Measurements from ENCODE around the gene MRPL49. TPM values are rescaled to one million over a fixed set of nuclear protein-coding genes. Genes with fewer than 3 reads are reported as not detected.

Gene MRPL49
- total and polyA plus RNA-seq, 9 of the 15 experiments (the other 6 are each of a cell fraction or from before 2014, with no cell fraction given) = 74.3 to 132 (median 91.2) TPM

DNA sequence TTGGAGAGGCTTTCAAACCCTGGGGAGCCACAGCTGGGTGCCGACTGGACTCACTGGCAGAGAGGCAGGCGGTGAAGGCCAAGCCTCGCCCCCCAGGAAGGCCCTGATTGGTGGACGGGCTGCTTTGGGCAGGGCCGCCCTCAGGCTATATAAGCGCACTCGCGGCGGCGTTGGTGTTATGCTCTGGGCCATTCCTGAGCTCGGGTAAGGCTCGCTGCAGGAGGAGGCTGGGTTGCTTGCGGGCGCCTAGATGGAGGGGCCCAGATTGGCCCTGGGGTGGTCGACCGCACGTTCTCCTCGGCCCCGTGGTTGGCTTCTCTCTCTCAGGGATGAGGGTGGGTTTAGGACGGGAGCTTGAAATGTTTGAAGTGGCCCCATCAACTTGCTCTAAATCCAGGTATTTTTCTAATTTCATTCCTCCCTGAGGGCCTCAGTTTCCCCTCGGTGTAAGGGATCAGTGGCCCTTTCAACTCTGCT, 48.0 kb downstream of the MRPL49 start, which contains the start of gene SPDYC (continued):
- TF ChIP-seq EGR1 (conservative IDR thresholded peaks at IDR 0.05) (0 out of 2 replicates have a peak, but pooled peaks have one; percentile 16), ZNF3 (CRISPR knock-in tag; IDR thresholded peaks at IDR 0.05) (no peak), POLR2A (conservative IDR thresholded peaks at IDR 0.05) (peak; percentile 100), JUND (IDR thresholded peaks at IDR 0.05; ENCODE audit: borderline replicate concordance, low read depth, low read length) (no peak; the same call in 1 of the 2 replicates), JUND (tag; IDR thresholded peaks at IDR 0.05; ENCODE audit: borderline replicate concordance, low read depth, low read length) (peak; percentile 12; the same call in 1 of the 3 replicates), ZNF134 (CRISPR knock-in tag; conservative IDR thresholded peaks at IDR 0.05) (no peak), ZNF263 (CRISPR knock-in tag; IDR thresholded peaks at IDR 0.05; ENCODE audit: borderline replicate concordance) (0 out of 2 replicates have a peak, but pooled peaks have one; percentile 33), MBD2 (IDR thresholded peaks at IDR 0.05; ENCODE audit: borderline replicate concordance, low read depth) (peak; percentile 67), TAF1 (IDR thresholded peaks at IDR 0.05; ENCODE audit: control insufficient read depth, extremely low read depth, insufficient read depth, low read length, severe bottlenecking) (peak; percentile 96), NCOR1 (IDR thresholded peaks at IDR 0.05) (peak; percentile 46; the same call in 1 of the 2 replicates), NRF1 (conservative IDR thresholded peaks at IDR 0.05 in 1 of 2, IDR thresholded peaks at IDR 0.05 in 1 of 2) (peak; percentile 15 to 47; a peak in 3 of 4 replicates), ZBTB17 (CRISPR knock-in tag; IDR thresholded peaks at IDR 0.05) (peak; percentile 56; the same call in 1 of the 2 replicates), HCFC1 (IDR thresholded peaks at IDR 0.05; ENCODE audit: low read depth, low read length) (peak; percentile 35; the same call in 1 of the 2 replicates), ESRRA (IDR thresholded peaks at IDR 0.05; ENCODE audit: borderline replicate concordance, low read depth) (peak; percentile 46; the same call in 1 of the 2 replicates), BRD4 (IDR thresholded peaks at IDR 0.05) (0 out of 2 replicates have a peak, but pooled peaks have one; percentile 31), PHTF2 (CRISPR knock-in tag; IDR thresholded peaks at IDR 0.05) (peak; percentile 38; the same call in 1 of the 2 replicates), SUPT5H (IDR thresholded peaks at IDR 0.05) (peak; percentile 99), XRCC5 (IDR thresholded peaks at IDR 0.05; ENCODE audit: low read depth, low read length) (peak; percentile 19; the same call in 1 of the 2 replicates), LCOR (CRISPR knock-in tag; IDR thresholded peaks at IDR 0.05) (peak; percentile 51; the same call in 1 of the 2 replicates), GTF2A2 (tag; IDR thresholded peaks at IDR 0.05) (peak; percentile 95), SIN3B (IDR thresholded peaks at IDR 0.05; ENCODE audit: low read depth) (peak; percentile 37; the same call in 1 of the 2 replicates), ZNF436 (CRISPR knock-in tag; IDR thresholded peaks at IDR 0.05) (peak; percentile 40; the same call in 1 of the 2 replicates), GATAD2A (IDR thresholded peaks at IDR 0.05) (0 out of 2 replicates have a peak, but pooled peaks have one; percentile 23), ATF4 (CRISPR knock-in tag; IDR thresholded peaks at IDR 0.05) (0 out of 2 replicates have a peak, but pooled peaks have one; percentile 2), ZNF395 (CRISPR knock-in tag; IDR thresholded peaks at IDR 0.05) (peak; percentile 65; the same call in 1 of the 2 replicates)
- TF ChIP-seq, protein P1, sequence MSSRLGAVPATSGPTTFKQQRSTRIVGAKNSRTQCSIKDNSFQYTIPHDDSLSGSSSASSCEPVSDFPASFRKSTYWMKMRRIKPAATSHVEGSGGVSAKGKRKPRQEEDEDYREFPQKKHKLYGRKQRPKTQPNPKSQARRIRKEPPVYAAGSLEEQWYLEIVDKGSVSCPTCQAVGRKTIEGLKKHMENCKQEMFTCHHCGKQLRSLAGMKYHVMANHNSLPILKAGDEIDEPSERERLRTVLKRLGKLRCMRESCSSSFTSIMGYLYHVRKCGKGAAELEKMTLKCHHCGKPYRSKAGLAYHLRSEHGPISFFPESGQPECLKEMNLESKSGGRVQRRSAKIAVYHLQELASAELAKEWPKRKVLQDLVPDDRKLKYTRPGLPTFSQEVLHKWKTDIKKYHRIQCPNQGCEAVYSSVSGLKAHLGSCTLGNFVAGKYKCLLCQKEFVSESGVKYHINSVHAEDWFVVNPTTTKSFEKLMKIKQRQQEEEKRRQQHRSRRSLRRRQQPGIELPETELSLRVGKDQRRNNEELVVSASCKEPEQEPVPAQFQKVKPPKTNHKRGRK (tag; IDR thresholded peaks at IDR 0.05) = no peak
